Colonic mucosa (tissue), 4 donors: Measurements from ENCODE around the gene DDAH1. TPM values are rescaled to one million over a fixed set of nuclear protein-coding genes. Genes with fewer than 3 reads are reported as not detected.
"Not testable (repeated sequence)": the region's sequence is repeated elsewhere in the genome, so short reads cannot be mapped to it uniquely, and the experiment has no call there.

Experiments used
- DNase-seq: peaks from one replicate; pipeline ENCODE4 v3.0.0-alpha.2; 2020
- H3K27ac ChIP-seq: fragments of 200-600 bp; one replicate; pipeline ENCODE4 v1.8.0; 2021
- H3K27me3 ChIP-seq: fragments of 200-600 bp; one replicate; pipeline ENCODE4 v1.8.0; 2021
- H3K36me3 ChIP-seq: fragments of 200-600 bp; one replicate; pipeline ENCODE4 v1.8.0; 2021
- H3K4me1 ChIP-seq: fragments of 200-600 bp; one replicate; pipeline ENCODE4 v1.8.0; 2021; ENCODE audit warnings: mild to moderate bottlenecking
- H3K4me3 ChIP-seq: fragments of 200-600 bp; one replicate; pipeline ENCODE4 v1.8.0; 2021
- H3K9ac ChIP-seq, 2 donors: one replicate each; pipeline ENCODE4 v1.7.0; 2013; ENCODE audit warnings: control low read depth in 2 of 2, low read depth in 2 of 2, low read length in 2 of 2
- H3K9me3 ChIP-seq: fragments of 200-600 bp; one replicate; pipeline ENCODE4 v1.8.0; 2021
- intact Hi-C: fragments of 100-400 bp; cut with DNase I; formaldehyde crosslinking; loops from one replicate; pipeline ENCODE4 v1.14.1; 2022
- total RNA-seq, 2 donors: library from RNA; stranded (reverse); fragmentation: NEBNext Ultra II Directional in 1 of 2; extraction: Animal tissue kit (Norgen Biotek cat#: 25700) in 1 of 2; gene quantifications; one replicate each; pipeline ENCODE4 v1.2.1, GENCODE V29; 2021
- TF ChIP-seq, protein P1 (sequence below): fragments of 200-600 bp; IDR thresholded peaks from one replicate; pipeline ENCODE4 v1.8.0; 2022; ENCODE audit warnings: antibody characterized with exemption, mild to moderate bottlenecking
- donor health status: healthy.
- donor health status: DM: no; HTN: no; CAD: no.
- donor health status: DM: no; HTN: no; CAD: no.

Gene DDAH1
- total RNA-seq, 2 donors from 2014 or later: 130 to 144 TPM

DNA sequence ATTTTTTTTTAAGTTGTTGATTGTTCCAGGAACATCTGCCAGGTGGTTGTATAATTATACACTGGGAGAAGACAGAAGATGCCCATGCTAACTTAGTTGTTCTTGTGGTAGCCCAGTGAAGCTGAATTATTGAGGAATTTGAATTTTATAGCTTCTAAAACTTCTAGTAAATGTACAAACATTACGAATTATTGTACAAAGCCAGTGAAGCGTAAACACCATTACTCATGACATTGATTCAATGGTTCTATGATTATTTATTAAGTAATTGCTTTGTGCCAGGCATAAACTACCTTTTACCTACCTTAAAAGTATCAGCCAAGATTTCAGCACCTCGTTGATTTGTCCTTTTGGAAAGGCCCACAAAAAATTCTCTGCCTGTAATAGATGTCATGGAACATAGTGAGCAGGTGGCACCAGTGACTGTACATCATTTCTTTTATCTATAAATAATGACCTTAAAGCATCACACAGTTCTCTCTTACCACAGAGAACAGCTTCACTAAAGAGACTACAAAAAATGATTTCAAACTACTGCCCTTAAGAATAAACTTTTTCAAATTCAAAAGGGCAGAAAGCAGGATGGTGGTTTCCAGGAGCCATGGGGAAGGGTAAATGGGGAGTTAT lies 113.6 kb downstream of the DDAH1 start:
- Histone ChIP-seq H3K9me3 (no peaks in the 10 kb centered on the region), H3K4me3 (no peak overlapping the region), H3K4me1 (no peaks in the 10 kb centered on the region), H3K36me3 (no peaks in the 10 kb centered on the region), H3K27me3 (no peaks in the 10 kb centered on the region), H3K9ac (no peak overlapping the region), H3K27ac (no peak overlapping the region)
- DNase-seq: no peak
- TF ChIP-seq, protein P1, sequence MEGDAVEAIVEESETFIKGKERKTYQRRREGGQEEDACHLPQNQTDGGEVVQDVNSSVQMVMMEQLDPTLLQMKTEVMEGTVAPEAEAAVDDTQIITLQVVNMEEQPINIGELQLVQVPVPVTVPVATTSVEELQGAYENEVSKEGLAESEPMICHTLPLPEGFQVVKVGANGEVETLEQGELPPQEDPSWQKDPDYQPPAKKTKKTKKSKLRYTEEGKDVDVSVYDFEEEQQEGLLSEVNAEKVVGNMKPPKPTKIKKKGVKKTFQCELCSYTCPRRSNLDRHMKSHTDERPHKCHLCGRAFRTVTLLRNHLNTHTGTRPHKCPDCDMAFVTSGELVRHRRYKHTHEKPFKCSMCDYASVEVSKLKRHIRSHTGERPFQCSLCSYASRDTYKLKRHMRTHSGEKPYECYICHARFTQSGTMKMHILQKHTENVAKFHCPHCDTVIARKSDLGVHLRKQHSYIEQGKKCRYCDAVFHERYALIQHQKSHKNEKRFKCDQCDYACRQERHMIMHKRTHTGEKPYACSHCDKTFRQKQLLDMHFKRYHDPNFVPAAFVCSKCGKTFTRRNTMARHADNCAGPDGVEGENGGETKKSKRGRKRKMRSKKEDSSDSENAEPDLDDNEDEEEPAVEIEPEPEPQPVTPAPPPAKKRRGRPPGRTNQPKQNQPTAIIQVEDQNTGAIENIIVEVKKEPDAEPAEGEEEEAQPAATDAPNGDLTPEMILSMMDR: no peak
- intact Hi-C loops: no loop called here

DNA sequence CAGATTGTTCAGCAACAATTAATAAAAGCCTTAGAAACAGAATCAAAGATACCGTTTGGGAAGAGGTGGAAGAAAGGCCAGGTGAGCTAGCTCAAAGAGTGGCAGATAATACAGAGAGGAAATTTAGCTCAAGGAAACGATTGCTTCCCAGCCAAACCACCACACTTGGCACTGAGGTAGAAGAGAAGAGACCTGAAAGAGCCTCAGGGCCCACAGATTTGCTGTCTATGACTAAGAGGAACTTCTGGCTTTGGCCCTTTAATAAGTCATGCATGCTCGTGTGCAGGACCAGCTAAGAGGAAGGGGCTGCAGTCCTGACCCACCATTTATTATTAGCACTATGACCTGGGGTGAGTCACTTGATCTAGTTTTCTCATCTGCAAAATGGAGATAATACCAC lies 115.7 kb downstream of the DDAH1 start:
- no peaks in the 10 kb centered on the region for H3K36me3 ChIP-seq
- intact Hi-C loops: no loop called here
- DNase-seq: no peak
- H3K27ac ChIP-seq: no peak overlapping the region
- H3K27me3 ChIP-seq: no peaks in the 10 kb centered on the region
- no peaks in the 10 kb centered on the region for H3K4me1 ChIP-seq
- no peak overlapping the region for H3K9ac ChIP-seq
- TF ChIP-seq, protein P1: no peak
- H3K4me3 ChIP-seq: no peak overlapping the region
- H3K9me3 ChIP-seq: no peaks in the 10 kb centered on the region

DNA sequence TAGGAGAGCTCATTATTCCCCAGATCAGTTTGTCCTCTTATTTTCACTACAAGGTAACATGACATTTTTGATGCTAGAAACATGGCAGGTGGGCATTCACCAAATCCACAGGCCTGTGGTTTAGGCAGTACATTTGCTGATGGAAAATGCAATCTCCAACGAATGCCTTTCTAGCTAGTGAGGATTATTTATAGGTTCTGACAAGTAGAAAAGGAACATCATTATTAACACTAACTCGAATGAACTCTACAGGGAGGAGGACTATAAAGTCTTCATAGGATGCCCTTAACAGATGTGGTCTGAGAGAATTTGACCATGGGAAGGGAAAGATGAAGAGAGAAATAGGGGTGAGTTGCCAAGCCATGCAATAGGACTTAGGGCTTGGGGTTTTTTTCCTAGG lies 117.1 kb downstream of the DDAH1 start:
- no peaks in the 10 kb centered on the region for H3K36me3 ChIP-seq
- no peaks in the 10 kb centered on the region for H3K4me1 ChIP-seq
- no peak overlapping the region for H3K9ac ChIP-seq
- TF ChIP-seq, protein P1: no peak
- intact Hi-C loops: no loop called here
- DNase-seq: no peak
- H3K27ac ChIP-seq: no peak overlapping the region
- H3K9me3 ChIP-seq: no peaks in the 10 kb centered on the region
- H3K4me3 ChIP-seq: no peak overlapping the region
- no peaks in the 10 kb centered on the region for H3K27me3 ChIP-seq

DNA sequence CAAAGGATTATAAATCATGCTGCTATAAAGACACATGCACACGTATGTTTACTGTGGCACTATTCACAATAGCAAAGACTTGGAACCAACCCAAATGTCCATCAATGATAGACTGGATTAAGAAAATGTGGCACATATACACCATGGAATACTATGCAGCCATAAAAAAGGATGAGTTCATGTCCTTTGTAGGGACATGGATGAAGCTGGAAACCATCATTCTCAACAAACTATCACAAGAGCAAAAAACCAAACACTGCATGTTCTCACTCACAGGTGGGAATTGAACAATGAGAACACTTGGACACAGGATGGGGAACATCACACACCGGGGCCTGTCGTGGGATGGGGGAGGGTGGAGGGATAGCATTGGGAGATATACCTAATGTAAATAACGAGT lies 117.7 kb downstream of the DDAH1 start:
- H3K4me1 ChIP-seq, intact Hi-C loops, H3K27me3 ChIP-seq, DNase-seq, H3K36me3 ChIP-seq, H3K9ac ChIP-seq, H3K27ac ChIP-seq, H3K4me3 ChIP-seq, H3K9me3 ChIP-seq: not testable (repeated sequence)

DNA sequence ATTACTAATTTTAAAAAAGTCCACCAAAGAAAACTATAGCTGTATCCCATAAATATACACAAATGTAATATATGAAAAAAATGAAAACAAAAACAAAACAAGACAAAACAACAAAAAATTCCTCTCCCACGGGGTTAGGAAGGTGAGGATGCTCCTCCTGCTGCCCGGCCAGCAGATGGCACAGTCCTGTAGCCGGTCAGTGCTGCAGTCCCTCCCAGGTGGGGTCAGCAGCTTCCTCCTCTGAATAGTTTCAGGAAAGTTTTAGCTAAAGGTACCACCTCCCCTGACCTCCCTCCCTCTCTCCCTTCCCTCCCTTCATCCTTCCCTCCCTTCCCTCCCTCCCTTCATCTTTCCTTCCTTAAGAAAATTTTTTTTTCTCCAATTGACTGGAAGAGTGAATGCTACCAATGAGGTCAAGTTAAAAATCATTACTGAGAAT lies 120.7 kb downstream of the DDAH1 start:
- no peak overlapping the region for H3K9ac ChIP-seq
- DNase-seq: no peak
- no peaks in the 10 kb centered on the region for H3K36me3 ChIP-seq
- no peaks in the 10 kb centered on the region for H3K9me3 ChIP-seq
- H3K27me3 ChIP-seq: no peaks in the 10 kb centered on the region
- no peaks in the 10 kb centered on the region for H3K4me1 ChIP-seq
- TF ChIP-seq, protein P1: peak; percentile 41
- intact Hi-C loops: loop anchor here (5.0 kb wide), 1 partner anchor 123 kb away; the partner anchor contains the start of gene DDAH1
- H3K4me3 ChIP-seq: no peak overlapping the region
- no peak overlapping the region for H3K27ac ChIP-seq

DNA sequence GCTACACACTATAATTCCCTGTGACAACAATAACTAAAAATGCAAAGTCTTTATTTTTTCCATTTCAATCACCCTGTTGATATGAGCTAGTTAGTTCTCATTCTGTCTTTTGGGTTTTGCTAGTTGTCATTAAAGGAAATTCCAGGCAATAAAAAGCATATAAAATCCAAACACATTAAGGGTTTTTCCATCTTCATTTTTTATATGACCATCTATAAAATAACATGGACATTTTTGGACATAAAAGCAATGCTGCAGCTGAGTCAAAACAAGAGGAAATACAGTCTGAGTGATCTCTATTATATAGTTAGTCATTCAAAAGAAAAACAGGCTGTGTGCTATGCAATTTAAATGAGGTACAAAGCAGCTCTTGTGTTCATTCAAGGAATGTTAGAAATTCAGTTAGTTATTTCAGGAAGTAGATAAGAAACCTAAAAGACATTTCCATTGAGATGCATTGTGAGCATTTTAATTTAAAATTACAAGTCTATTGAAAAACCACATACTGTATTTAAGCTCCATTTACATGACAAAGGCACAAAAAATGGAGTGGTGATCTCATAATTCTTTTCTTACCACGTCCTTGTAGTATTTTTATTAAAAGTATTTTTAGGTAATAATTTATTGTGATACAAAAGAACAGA lies 121.2 kb downstream of the DDAH1 start:
- no peaks in the 10 kb centered on the region for H3K4me1 ChIP-seq
- no peak overlapping the region for H3K4me3 ChIP-seq
- TF ChIP-seq, protein P1: no peak
- no peak overlapping the region for H3K9ac ChIP-seq
- no peaks in the 10 kb centered on the region for H3K9me3 ChIP-seq
- no peak for DNase-seq
- no peaks in the 10 kb centered on the region for H3K36me3 ChIP-seq
- no peaks in the 10 kb centered on the region for H3K27me3 ChIP-seq
- intact Hi-C loops: loop anchor here (5.0 kb wide), 1 partner anchor 124 kb away; the partner anchor contains the start of gene DDAH1
- no peak overlapping the region for H3K27ac ChIP-seq
